GM23338 (cell line): ENCODE results near the gene SEC23A. TPM values are rescaled to one million over a fixed set of nuclear protein-coding genes. Genes with fewer than 3 reads are reported as not detected.
A peak's percentile ranks its signal among the peaks of the same experiment; 100 is the strongest.

ENCODE experiments used
- ATAC-seq: fragments of 200-7000 bp; cut with Tn5 transposase; 3 replicates; pipeline ENCODE4 v1.9.1; 2020
- DNase-seq: peaks from one replicate; pipeline ENCODE4 v3.0.0-alpha.2; 2015; ENCODE audit warnings: low spot score
- H2AFZ ChIP-seq: fragments of 200-600 bp; sonication (generic); 2 replicates; pipeline ENCODE4 v1.8.0; 2016; ENCODE audit warnings: antibody characterized with exemption, mild to moderate bottlenecking, moderate library complexity
- H3F3A ChIP-seq: fragments of 200-600 bp; sonication (generic); replicated peaks from 2 replicates; pipeline ENCODE4 v1.8.0; 2017; ENCODE audit warnings: antibody characterized with exemption, mixed run types, low read depth
- H3K27ac ChIP-seq: fragments of 200-600 bp; sonication (generic); 2 replicates; pipeline ENCODE4 v1.6.1; 2016; ENCODE audit warnings: low read depth
- H3K27me3 ChIP-seq: fragments of 200-600 bp; sonication (generic); 2 replicates; pipeline ENCODE4 v1.8.0; 2016; ENCODE audit warnings: mild to moderate bottlenecking, mixed run types, moderate library complexity; ENCODE audit not compliant: insufficient read depth
- H3K36me3 ChIP-seq: fragments of 200-600 bp; sonication (generic); 2 replicates; pipeline ENCODE4 v1.8.0; 2016; ENCODE audit warnings: mild to moderate bottlenecking; ENCODE audit not compliant: insufficient read depth
- H3K4me1 ChIP-seq: fragments of 200-600 bp; sonication (generic); 2 replicates; pipeline ENCODE4 v1.8.0; 2016; ENCODE audit warnings: mild to moderate bottlenecking, moderate library complexity; ENCODE audit not compliant: insufficient read depth
- H3K4me2 ChIP-seq: fragments of 200-600 bp; sonication (generic); 2 replicates; pipeline ENCODE4 v1.7.1; 2017; ENCODE audit warnings: mixed run types
- H3K4me3 ChIP-seq: fragments of 200-600 bp; sonication (generic); 2 replicates; pipeline ENCODE4 v1.6.1; 2016; ENCODE audit warnings: mixed run types
- H3K79me2 ChIP-seq: fragments of 200-600 bp; sonication (generic); replicated peaks from 2 replicates; pipeline ENCODE4 v1.8.0; 2017; ENCODE audit warnings: mild to moderate bottlenecking; ENCODE audit not compliant: insufficient read depth
- H3K9me2 ChIP-seq: fragments of 200-600 bp; sonication (generic); 2 replicates; pipeline ENCODE4 v1.8.0; 2017; ENCODE audit not compliant: insufficient read depth
- H4K20me1 ChIP-seq: fragments of 200-600 bp; sonication (generic); replicated peaks from 2 replicates; pipeline ENCODE4 v1.8.0; 2017; ENCODE audit warnings: mild to moderate bottlenecking; ENCODE audit not compliant: insufficient read depth
- H3K27ac Mint-ChIP-seq: 2 replicates; pipeline ENCODE4 v1.8.0; 2020; ENCODE audit warnings: inconsistent platforms, mild to moderate bottlenecking, moderate library complexity, mixed read lengths
- H3K27me3 Mint-ChIP-seq: 3 replicates; pipeline ENCODE4 v1.8.0; 2022; ENCODE audit warnings: low read depth, mild to moderate bottlenecking, moderate library complexity, mixed read lengths, inconsistent platforms; ENCODE audit not compliant: insufficient read depth, poor library complexity
- H3K36me3 Mint-ChIP-seq: 3 replicates; pipeline ENCODE4 v1.8.0; 2021; ENCODE audit warnings: low read depth, mild to moderate bottlenecking, inconsistent platforms, moderate library complexity, mixed read lengths
- H3K4me1 Mint-ChIP-seq: 3 replicates; pipeline ENCODE4 v1.8.0; 2020; ENCODE audit warnings: mild to moderate bottlenecking, inconsistent platforms, mixed read lengths
- H3K4me3 Mint-ChIP-seq: 3 replicates; pipeline ENCODE4 v1.8.0; 2021; ENCODE audit warnings: moderate library complexity, mild to moderate bottlenecking, inconsistent platforms, mixed read lengths
- H3K9me3 Mint-ChIP-seq: 3 replicates; pipeline ENCODE4 v1.8.0; 2020; ENCODE audit warnings: moderate library complexity, mild to moderate bottlenecking, inconsistent platforms, mixed read lengths
- CREB1 ChIP-seq: fragments of 250-450 bp; sonication (Bioruptor Pico); IDR thresholded peaks from 2 replicates; pipeline ENCODE4 v1.5.0; 2020; ENCODE audit warnings: low read depth, mild to moderate bottlenecking, moderate library complexity
- REST ChIP-seq: IDR thresholded peaks from one replicate; pipeline ENCODE4 v1.6.1; 2018; ENCODE audit warnings: antibody characterized with exemption; ENCODE audit not compliant: unreplicated experiment
- polyA plus RNA-seq: library from polyadenylated mRNA; unstranded; fragments of >200 nt; fragmentation: Nextera tagmentation; extraction: Ambion mirVana; gene quantifications from 2 replicates; pipeline ENCODE4 v1.2.1, GENCODE V29; 2016
- total RNA-seq: library from RNA; depleted of rRNA; stranded (reverse); fragments of >200 nt; shearing (Covaris generic); gene quantifications from 2 replicates; pipeline ENCODE4 v1.2.3, GENCODE V29; 2014
- TF ChIP-seq, protein P1 (sequence below): fragments of 250-450 bp; sonication (Bioruptor Pico); IDR thresholded peaks from 2 replicates; pipeline ENCODE4 v1.5.0; 2020; ENCODE audit warnings: mild to moderate bottlenecking, moderate library complexity
- TF ChIP-seq, protein P2 (sequence below): IDR thresholded peaks from 2 replicates; pipeline ENCODE4 v1.6.1; 2016; ENCODE audit warnings: antibody characterized with exemption

Gene SEC23A
- total and polyA plus RNA-seq, 2 experiments from 2014 or later: 22.7 to 89.9 TPM

DNA sequence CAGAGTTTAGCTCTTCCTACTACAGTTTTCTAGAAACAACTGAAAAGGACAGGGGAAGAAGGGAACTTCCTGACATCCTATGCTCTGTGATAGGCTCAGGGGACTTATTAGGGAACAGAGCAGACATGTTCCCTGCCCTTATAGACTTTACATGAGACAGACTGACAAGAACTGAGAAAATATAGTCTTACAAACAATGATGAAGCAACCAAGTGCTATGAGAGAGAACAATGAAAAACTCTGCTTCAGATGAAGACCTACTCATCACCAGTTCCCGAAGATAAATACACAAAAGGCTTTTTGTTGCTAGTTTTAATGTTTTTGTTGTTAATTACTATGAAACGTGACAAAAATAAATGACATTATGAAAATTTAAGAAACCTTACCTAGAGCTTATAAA, 115.3 kb downstream of the SEC23A start:
- H3K27ac Mint-ChIP-seq: no peak overlapping the region
- DNase-seq (no peak), ATAC-seq (no peak)
- H3K27me3 Mint-ChIP-seq: no peaks in the 10 kb centered on the region
- no peak overlapping the region for H3K4me3 Mint-ChIP-seq
- Histone ChIP-seq H3F3A (no peaks in the 10 kb centered on the region), H3K79me2 (no peaks in the 10 kb centered on the region), H3K4me3 (no peak overlapping the region), H3K27ac (no peak overlapping the region), H3K36me3 (no peaks in the 10 kb centered on the region), H3K27me3 (no peaks in the 10 kb centered on the region), H3K4me2 (no peak overlapping the region), H2AFZ (peak overlapping the region; percentile 52; the same call in 1 of the 2 replicates), H3K9me2 (no peaks in the 10 kb centered on the region), H3K4me1 (no peaks in the 10 kb centered on the region; the same call in 1 of the 2 replicates), H4K20me1 (no peaks in the 10 kb centered on the region)
- no peaks in the 10 kb centered on the region for H3K4me1 Mint-ChIP-seq
- no peaks in the 10 kb centered on the region for H3K36me3 Mint-ChIP-seq
- H3K9me3 Mint-ChIP-seq: no peaks in the 10 kb centered on the region
- TF ChIP-seq, protein P1, sequence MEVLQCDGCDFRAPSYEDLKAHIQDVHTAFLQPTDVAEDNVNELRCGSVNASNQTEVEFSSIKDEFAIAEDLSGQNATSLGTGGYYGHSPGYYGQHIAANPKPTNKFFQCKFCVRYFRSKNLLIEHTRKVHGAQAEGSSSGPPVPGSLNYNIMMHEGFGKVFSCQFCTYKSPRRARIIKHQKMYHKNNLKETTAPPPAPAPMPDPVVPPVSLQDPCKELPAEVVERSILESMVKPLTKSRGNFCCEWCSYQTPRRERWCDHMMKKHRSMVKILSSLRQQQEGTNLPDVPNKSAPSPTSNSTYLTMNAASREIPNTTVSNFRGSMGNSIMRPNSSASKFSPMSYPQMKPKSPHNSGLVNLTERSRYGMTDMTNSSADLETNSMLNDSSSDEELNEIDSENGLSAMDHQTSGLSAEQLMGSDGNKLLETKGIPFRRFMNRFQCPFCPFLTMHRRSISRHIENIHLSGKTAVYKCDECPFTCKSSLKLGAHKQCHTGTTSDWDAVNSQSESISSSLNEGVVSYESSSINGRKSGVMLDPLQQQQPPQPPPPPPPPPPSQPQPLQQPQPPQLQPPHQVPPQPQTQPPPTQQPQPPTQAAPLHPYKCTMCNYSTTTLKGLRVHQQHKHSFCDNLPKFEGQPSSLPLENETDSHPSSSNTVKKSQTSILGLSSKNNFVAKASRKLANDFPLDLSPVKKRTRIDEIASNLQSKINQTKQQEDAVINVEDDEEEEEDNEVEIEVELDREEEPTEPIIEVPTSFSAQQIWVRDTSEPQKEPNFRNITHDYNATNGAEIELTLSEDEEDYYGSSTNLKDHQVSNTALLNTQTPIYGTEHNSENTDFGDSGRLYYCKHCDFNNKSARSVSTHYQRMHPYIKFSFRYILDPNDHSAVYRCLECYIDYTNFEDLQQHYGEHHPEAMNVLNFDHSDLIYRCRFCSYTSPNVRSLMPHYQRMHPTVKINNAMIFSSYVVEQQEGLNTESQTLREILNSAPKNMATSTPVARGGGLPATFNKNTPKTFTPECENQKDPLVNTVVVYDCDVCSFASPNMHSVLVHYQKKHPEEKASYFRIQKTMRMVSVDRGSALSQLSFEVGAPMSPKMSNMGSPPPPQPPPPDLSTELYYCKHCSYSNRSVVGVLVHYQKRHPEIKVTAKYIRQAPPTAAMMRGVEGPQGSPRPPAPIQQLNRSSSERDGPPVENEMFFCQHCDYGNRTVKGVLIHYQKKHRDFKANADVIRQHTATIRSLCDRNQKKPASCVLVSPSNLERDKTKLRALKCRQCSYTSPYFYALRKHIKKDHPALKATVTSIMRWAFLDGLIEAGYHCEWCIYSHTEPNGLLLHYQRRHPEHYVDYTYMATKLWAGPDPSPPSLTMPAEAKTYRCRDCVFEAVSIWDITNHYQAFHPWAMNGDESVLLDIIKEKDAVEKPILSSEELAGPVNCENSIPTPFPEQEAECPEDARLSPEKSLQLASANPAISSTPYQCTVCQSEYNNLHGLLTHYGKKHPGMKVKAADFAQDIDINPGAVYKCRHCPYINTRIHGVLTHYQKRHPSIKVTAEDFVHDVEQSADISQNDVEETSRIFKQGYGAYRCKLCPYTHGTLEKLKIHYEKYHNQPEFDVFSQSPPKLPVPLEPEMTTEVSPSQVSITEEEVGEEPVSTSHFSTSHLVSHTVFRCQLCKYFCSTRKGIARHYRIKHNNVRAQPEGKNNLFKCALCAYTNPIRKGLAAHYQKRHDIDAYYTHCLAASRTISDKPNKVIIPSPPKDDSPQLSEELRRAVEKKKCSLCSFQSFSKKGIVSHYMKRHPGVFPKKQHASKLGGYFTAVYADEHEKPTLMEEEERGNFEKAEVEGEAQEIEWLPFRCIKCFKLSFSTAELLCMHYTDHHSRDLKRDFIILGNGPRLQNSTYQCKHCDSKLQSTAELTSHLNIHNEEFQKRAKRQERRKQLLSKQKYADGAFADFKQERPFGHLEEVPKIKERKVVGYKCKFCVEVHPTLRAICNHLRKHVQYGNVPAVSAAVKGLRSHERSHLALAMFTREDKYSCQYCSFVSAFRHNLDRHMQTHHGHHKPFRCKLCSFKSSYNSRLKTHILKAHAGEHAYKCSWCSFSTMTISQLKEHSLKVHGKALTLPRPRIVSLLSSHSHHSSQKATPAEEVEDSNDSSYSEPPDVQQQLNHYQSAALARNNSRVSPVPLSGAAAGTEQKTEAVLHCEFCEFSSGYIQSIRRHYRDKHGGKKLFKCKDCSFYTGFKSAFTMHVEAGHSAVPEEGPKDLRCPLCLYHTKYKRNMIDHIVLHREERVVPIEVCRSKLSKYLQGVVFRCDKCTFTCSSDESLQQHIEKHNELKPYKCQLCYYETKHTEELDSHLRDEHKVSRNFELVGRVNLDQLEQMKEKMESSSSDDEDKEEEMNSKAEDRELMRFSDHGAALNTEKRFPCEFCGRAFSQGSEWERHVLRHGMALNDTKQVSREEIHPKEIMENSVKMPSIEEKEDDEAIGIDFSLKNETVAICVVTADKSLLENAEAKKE (CRISPR knock-in tag): no peak
- TF ChIP-seq REST (no peak), CREB1 (no peak)
- TF ChIP-seq, protein P2, sequence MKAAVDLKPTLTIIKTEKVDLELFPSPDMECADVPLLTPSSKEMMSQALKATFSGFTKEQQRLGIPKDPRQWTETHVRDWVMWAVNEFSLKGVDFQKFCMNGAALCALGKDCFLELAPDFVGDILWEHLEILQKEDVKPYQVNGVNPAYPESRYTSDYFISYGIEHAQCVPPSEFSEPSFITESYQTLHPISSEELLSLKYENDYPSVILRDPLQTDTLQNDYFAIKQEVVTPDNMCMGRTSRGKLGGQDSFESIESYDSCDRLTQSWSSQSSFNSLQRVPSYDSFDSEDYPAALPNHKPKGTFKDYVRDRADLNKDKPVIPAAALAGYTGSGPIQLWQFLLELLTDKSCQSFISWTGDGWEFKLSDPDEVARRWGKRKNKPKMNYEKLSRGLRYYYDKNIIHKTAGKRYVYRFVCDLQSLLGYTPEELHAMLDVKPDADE: no peak
